GM11168 (cell line): ENCODE measurements around the gene REN.

Experiments
- in situ Hi-C: fragments of 300-500 bp; cut with MboI; formaldehyde crosslinking; loops from one replicate; pipeline ENCODE4 v1.12.0; 2022; ENCODE audit warnings: low sequenced_read_pairs; ENCODE audit not compliant: unreplicated experiment

REN gene

DNA sequence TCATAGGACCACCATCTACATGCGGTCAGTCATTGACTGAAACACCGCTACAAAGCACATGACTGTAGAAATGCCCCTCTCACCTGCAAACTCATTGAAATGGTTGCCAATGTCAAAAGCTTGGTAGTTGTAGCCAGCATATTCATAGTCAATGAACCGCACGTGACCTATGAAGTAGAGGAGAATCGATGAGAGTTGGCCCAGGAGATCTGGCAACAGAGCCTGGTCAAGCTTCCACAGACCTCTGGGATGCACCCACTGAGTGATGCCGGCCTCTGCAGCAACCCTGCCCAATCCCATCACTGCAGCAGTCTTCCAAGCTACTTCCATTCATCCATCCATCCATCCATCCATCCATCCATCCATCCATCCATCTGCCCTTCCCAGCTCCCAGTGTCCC is 26.2 kb downstream of the REN start:
- in situ Hi-C loops, result loop anchor here (10.0 kb wide), 1 partner anchor 285 kb away; no protein-coding TSS in a partner anchor

GRCh38 chr1:204139088-204139487 is 27.0 kb downstream of the REN start:
- in situ Hi-C loops, result loop anchor here (10.0 kb wide), 1 partner anchor 284 kb away; no protein-coding TSS in a partner anchor

GRCh38 chr1:204136814-204137213 is 29.3 kb downstream of the REN start:
- in situ Hi-C loops, result loop anchor here (10.0 kb wide), 1 partner anchor 282 kb away; no protein-coding TSS in a partner anchor

DNA sequence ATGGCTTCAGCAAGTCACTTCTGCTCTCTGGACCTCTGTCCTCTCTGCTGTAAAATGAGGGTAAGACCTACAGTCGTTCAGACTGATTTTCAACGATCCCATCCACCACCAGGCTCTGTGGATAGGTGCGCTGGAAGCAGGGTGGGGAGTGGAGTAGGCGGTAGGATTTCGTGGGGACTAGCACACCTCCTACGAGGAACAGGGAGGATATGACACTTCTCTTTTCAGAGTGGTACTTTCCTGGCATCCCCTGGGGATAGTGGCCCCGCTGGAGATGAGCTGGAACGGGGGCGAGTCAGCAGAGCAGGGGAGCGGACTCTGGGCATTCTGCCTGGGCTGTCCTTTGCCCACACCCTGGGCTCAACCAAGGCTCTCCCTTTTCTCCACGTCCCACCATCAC is 32.0 kb downstream of the REN start:
- in situ Hi-C loops, result loop anchor here (10.0 kb wide), 1 partner anchor 279 kb away; no protein-coding TSS in a partner anchor

- in situ Hi-C loops, result loop anchor here (10.0 kb wide), 1 partner anchor 278 kb away; no protein-coding TSS in a partner anchor
These were observed 33.4 kb downstream of the REN start for GRCh38 chr1:204132718-204133117.

DNA sequence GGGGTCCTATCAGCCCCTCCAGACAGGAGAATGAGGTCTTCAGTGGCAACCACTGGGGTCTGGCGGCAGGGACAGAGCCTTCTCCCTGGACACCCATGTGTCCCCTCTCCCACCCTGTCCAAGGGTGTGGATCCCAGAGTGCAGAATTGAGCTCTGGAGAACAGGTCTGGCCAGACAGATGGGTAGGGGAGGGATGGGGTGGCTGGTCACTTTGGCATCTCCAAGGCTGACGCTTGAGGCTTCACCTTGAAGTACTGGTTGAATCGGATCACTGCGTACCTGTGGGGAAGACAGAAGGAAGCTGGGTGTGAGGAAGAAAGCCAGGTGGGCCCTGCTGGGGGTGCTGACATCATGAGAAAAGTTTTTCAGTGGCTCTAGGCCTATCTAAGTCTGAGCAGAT is 34.2 kb downstream of the REN start:
- in situ Hi-C loops, result loop anchor here (10.0 kb wide), 1 partner anchor 277 kb away; no protein-coding TSS in a partner anchor

- in situ Hi-C loops, result loop anchor here (10.0 kb wide), 1 partner anchor 276 kb away; no protein-coding TSS in a partner anchor
These were observed 34.9 kb downstream of the REN start for GRCh38 chr1:204130981-204131892.

DNA sequence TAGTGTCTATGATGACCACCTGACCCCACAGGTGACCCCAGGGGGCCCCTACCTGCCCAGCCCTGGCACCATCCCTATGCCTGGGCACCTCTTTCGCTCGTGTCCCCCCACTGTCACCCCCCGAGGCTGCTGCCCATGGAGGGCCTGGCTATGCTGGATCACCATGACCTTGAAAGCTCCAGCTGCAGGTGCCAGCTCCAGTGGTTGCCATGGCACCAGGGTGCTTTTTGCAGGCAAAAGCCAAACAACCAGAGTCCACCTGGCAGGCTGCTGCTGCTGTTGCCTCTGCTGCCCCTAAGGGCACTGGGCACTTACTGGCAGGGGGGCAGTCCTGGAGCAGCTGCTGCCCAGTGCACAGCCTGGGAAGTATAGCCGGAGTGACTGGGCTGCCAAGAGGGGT is 36.0 kb downstream of the REN start:
- in situ Hi-C loops, result loop anchor here (10.0 kb wide), 1 partner anchor 275 kb away; no protein-coding TSS in a partner anchor

- in situ Hi-C loops, result no loop called here
These were observed 36.9 kb downstream of the REN start for GRCh38 chr1:204128964-204129896.

GRCh38 chr1:204128464-204128963 is 37.6 kb downstream of the REN start:
- in situ Hi-C loops, result no loop called here

DNA sequence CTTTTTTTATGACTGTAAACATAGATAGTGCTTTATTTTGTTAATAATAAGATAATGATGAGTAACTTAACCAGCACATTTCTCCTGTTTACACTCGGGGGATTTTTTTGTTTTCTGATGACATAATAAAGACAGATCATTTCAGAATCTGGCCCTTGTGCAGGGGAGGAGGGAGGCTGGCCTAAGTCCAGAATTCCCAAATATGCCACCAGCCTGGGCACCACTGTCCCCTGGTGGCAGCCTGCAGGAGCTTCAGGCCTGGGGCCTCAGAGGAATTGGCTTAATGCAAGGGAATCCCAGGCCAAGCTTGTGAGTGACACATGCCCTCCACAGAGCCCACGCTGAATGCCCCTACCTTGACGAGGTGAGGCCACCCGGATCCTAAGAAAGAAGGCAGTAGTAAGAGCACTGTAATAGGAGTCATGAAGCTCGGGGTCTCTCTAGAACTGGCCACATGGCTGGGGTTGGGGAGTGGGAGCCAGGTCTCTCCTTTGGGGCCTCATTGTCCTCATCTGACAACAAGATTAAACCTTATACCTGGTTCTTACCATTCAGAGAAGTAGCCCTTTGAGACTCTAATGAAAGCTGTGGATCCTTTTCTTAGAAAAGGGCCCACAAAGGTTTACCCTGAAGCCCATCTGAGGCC is 38.4 kb downstream of the REN start:
- in situ Hi-C loops, result no loop called here

DNA sequence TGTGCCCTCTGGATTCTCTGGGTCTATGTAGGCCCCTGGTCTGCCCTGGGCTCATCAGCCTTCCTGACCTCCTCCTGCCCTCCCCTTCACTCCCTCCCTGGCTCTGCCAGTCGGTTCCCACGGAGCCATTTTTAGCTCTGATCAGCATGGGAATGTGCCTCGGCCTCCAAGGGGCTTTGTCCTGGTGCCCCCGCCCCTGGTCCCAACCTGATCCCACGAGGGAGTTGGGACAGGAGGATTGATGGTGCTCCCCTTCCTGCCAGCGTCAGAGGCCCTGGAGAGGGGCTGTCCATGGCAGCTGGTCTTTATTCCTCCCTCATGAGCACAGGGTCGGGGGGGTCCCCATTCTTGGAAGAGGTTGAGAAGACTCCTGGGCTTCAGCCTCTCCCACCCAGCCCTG is 39.2 kb downstream of the REN start:
- in situ Hi-C loops, result no loop called here

DNA sequence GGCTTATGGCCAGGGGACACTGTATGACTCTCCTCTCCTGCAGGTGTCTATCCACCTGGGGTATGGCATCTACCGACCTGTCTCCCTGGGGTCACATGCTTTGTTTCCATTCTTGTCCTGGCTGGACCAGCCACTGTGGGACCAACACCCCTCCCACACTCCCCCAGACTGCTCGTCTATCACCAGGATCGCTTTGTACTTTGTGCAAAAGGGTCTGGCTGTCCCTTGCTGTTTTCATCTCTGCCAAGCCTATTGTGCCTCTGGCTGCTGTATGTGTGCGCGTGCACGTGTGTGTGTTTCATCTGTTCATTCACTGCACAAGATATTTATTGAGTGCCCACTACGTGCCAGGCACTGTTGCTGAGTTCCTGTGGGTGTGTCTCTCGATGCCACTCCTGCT is 39.8 kb downstream of the REN start:
- in situ Hi-C loops, result no loop called here

GRCh38 chr1:204125759-204126351 is 40.3 kb downstream of the REN start:
- in situ Hi-C loops, result no loop called here

GRCh38 chr1:204124639-204125038 is 41.5 kb downstream of the REN start:
- in situ Hi-C loops, result no loop called here

DNA sequence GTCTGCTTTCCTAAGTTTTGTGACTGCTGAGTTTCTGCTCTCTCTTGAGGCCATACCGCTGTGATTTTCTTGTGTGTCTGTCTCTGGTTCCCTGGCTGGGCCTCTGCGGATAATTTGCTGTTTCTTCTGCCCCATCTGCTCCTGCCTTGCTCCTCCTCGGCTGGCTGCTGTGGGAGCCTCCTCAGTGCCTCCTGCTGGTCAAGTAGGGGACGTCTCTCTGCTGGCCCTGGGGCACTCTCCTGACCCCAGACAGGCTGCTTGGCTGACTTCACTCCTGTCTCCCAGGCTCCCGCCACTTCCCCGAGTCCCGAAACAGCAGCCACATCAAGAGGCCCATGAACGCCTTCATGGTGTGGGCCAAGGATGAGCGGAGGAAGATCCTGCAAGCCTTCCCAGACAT is 42.8 kb downstream of the REN start:
- in situ Hi-C loops, result no loop called here

DNA sequence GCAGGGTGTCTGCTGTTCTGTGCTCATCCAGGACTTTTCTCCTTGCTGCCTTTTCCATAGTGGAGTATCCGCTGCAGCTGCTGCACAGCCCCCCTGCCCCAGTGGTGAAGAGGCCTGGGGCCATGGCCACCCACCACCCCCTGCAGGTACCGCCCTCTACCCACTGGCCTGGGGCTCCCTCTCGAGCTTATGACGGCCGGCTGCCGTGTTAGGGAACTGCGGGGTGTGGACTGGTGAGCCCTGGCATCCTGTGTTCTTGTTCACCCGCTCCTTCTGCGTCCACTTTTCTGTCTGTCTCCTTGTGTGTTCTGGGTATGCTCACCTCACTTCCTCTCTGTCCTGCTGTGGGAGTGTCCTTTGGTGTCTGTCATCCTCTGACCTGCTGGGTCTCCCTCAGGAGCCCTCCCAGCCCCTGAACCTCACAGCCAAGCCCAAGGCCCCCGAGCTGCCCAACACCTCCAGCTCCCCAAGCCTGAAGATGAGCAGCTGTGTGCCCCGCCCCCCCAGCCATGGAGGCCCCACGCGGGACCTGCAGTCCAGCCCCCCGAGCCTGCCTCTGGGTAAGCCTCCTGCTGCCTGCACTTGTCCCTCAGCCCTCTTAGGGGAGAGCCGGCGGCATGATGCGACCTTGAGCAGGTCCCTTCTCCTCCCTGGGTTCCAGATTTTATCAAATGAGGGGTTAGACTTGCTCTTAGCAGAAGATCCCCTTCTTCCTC is 44.1 kb downstream of the REN start:
- in situ Hi-C loops, result no loop called here

DNA sequence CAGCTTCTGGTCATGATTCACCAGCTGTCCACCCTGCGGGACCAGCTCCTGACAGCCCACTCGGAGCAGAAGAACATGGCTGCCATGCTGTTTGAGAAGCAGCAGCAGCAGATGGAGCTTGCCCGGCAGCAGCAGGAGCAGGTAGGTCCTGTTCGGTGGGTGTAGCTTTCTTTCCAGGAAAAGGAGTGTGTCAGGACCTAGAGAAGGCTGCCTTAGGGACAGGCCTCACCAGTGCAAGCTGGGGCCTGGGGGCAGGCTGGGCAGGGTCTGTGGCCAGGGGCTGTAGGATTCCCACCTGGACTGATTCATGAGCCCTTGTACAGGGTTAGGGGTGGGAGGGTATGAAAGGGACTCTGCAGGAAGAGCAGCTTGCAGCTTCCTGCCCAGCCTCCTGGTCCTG is 49.6 kb downstream of the REN start:
- in situ Hi-C loops, result no loop called here

- in situ Hi-C loops, result no loop called here
These were observed 51.0 kb downstream of the REN start for GRCh38 chr1:204115116-204115515.
